ENCODE results near the gene STXBP4. TPM values are rescaled to one million over a fixed set of nuclear protein-coding genes. Genes with fewer than 3 reads are reported as not detected.

Gene STXBP4
- total RNA-seq, 1 experiment from 2014 or later = 16.8 TPM

DNA sequence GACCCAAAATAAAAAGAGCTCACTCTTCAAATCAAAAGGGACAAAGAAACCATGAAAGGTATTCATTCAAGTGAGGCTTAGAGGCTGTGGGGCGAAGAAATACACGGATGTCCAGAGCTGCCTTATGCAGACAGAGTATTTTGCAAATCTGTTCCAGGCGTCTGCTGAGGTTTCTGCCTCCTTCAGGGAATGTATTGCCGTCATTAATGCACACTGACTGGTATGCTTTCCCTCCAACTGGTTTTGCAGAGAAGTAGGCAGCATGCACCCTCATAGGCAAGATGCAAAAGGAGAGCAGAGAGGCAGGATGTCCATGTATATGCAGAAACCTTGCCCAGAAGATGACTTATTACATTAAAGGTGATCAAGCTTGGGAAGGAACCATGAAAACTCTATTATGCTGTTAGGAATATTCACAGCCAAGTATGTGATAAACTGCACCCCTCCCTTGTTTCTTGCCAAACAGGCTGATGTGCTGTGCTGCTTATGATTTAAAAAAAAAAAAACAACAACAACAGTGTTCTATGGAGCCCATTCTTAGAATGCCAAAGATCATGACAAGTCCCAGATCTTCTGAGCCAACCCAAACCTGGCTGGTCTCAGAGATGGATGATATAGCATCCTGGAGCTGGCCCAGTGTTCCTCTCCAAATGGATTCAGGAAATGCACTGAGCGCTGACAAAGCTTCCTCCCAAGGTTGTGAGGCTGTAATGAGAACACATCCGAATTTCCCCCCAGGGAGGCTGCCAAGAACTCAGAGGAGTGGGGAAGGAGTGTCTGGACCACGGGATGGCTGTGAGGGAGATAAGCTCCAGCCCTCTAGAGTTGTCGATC, 218.6 kb downstream of the STXBP4 start:
- Histone ChIP-seq H3K9me3 (no peaks in the 10 kb centered on the region), H3K27me3 (replicated peaks; ENCODE audit: control insufficient read depth, insufficient read depth, low read length) (no peaks in the 10 kb centered on the region), H3K4me1 (no peaks in the 10 kb centered on the region), H3K4me3 (ENCODE audit: low read depth, low read length) (no peak overlapping the region), H3K36me3 (ENCODE audit: control insufficient read depth, insufficient read depth, low read length) (no peaks in the 10 kb centered on the region)
- intact Hi-C loops (cut with micrococcal nuclease; ENCODE audit: unreplicated experiment) = no loop called here
- Mint-ChIP-seq H3K4me3 (ENCODE audit: unreplicated experiment) (no peak overlapping the region), H3K27ac (ENCODE audit: unreplicated experiment) (no peak overlapping the region), H3K27me3 (ENCODE audit: insufficient read depth, unreplicated experiment) (no peaks in the 10 kb centered on the region), H3K4me1 (ENCODE audit: low read depth, unreplicated experiment) (no peaks in the 10 kb centered on the region), H3K36me3 (ENCODE audit: insufficient read depth, unreplicated experiment) (no peaks in the 10 kb centered on the region), H3K9me3 (ENCODE audit: unreplicated experiment) (no peaks in the 10 kb centered on the region)
- BruUV-seq (replicated peaks) = no TSS peak
- CTCF ChIA-PET = no interaction called here
- POLR2A ChIA-PET = no interaction called here
- TF ChIP-seq, protein P1, sequence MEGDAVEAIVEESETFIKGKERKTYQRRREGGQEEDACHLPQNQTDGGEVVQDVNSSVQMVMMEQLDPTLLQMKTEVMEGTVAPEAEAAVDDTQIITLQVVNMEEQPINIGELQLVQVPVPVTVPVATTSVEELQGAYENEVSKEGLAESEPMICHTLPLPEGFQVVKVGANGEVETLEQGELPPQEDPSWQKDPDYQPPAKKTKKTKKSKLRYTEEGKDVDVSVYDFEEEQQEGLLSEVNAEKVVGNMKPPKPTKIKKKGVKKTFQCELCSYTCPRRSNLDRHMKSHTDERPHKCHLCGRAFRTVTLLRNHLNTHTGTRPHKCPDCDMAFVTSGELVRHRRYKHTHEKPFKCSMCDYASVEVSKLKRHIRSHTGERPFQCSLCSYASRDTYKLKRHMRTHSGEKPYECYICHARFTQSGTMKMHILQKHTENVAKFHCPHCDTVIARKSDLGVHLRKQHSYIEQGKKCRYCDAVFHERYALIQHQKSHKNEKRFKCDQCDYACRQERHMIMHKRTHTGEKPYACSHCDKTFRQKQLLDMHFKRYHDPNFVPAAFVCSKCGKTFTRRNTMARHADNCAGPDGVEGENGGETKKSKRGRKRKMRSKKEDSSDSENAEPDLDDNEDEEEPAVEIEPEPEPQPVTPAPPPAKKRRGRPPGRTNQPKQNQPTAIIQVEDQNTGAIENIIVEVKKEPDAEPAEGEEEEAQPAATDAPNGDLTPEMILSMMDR (IDR thresholded peaks at IDR 0.05; ENCODE audit: insufficient read depth in 1 of 2, low read depth in 1 of 2, low read length in 1 of 2, severe bottlenecking in 1 of 2, unreplicated experiment in 1 of 2) = no peak
- DNase-seq = no peak

DNA sequence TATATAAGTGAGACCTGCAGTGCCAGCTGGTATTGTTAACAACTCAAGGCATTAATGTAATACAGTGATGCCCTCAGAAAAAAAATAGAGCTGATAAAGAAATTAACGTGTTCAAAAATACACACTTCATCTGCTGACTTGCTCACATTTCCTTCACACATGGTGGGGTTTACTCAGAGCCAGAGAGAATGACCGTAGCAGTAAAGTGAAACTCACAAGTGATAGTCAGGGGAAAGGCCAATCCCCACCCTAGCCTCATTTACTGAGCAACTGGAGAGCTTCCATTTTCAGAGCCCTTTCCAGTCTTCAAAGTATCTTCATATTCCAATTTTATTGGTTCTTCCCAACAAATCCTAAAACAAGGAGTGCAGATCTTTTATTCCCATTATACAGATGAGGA, 222.2 kb downstream of the STXBP4 start:
- ChIA-PET POLR2A (no interaction called here), CTCF (no interaction called here)
- Mint-ChIP-seq H3K4me1 (ENCODE audit: low read depth, unreplicated experiment) (no peaks in the 10 kb centered on the region), H3K4me3 (ENCODE audit: unreplicated experiment) (no peak overlapping the region), H3K27ac (ENCODE audit: unreplicated experiment) (no peak overlapping the region), H3K27me3 (ENCODE audit: insufficient read depth, unreplicated experiment) (peaks cover 5% of the 10 kb centered on the region), H3K9me3 (ENCODE audit: unreplicated experiment) (no peaks in the 10 kb centered on the region), H3K36me3 (ENCODE audit: insufficient read depth, unreplicated experiment) (no peaks in the 10 kb centered on the region)
- TF ChIP-seq, protein P1 (IDR thresholded peaks at IDR 0.05; ENCODE audit: insufficient read depth in 1 of 2, low read depth in 1 of 2, low read length in 1 of 2, severe bottlenecking in 1 of 2, unreplicated experiment in 1 of 2) = no peak
- DNase-seq = no peak
- no peaks in the 10 kb centered on the region for H3K27me3 ChIP-seq (replicated peaks; ENCODE audit: control insufficient read depth, insufficient read depth, low read length)
- no peaks in the 10 kb centered on the region for H3K9me3 ChIP-seq
- intact Hi-C loops (cut with micrococcal nuclease; ENCODE audit: unreplicated experiment) = loop anchor here (10.0 kb wide), 1 partner anchor 136 kb away; no protein-coding TSS in a partner anchor
- no peaks in the 10 kb centered on the region for H3K36me3 ChIP-seq (ENCODE audit: control insufficient read depth, insufficient read depth, low read length)
- no peak overlapping the region for H3K4me3 ChIP-seq (ENCODE audit: low read depth, low read length)
- no peaks in the 10 kb centered on the region for H3K4me1 ChIP-seq
- no TSS peak for BruUV-seq (replicated peaks)

DNA sequence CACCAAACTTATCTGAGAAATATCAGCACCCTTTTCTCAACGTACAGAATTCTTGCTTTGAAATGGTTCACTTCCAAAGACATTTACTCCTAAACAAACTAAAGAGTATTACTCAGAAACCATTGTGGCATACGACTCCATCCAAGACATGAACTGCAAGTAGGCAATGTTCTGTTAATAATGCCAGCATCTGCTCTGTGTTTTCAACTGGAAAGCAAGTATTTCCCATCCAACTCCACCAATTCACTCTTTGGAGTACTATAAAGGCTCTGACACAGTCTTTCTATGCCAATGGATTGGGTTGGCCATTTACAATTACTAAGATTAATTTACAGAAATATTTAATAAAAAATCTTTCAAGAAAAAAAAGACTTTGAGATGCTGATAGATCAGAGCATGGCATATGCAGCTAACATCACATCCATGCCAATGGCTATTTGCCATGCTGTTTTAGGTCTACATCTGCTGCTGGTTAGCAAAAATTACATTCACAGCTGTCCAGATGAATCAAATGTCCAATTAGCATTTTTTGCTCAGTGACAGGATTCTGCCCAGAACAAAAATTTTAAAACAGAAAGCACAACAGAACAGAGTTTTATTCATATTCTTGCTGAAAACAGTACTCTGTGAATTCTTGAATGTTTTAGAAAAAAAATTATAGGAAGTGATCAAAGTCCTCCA, 230.3 kb downstream of the STXBP4 start:
- H3K4me3 ChIP-seq (ENCODE audit: low read depth, low read length) = no peak overlapping the region
- no peaks in the 10 kb centered on the region for H3K36me3 ChIP-seq (ENCODE audit: control insufficient read depth, insufficient read depth, low read length)
- Mint-ChIP-seq H3K27me3 (ENCODE audit: insufficient read depth, unreplicated experiment) (peaks cover 6% of the 10 kb centered on the region), H3K27ac (ENCODE audit: unreplicated experiment) (no peak overlapping the region), H3K36me3 (ENCODE audit: insufficient read depth, unreplicated experiment) (no peaks in the 10 kb centered on the region), H3K4me3 (ENCODE audit: unreplicated experiment) (no peak overlapping the region), H3K4me1 (ENCODE audit: low read depth, unreplicated experiment) (no peaks in the 10 kb centered on the region), H3K9me3 (ENCODE audit: unreplicated experiment) (no peaks in the 10 kb centered on the region)
- no peaks in the 10 kb centered on the region for H3K4me1 ChIP-seq
- ChIA-PET POLR2A (no interaction called here), CTCF (no interaction called here)
- intact Hi-C loops (cut with micrococcal nuclease; ENCODE audit: unreplicated experiment) = loop anchor here (10.0 kb wide), 1 partner anchor 144 kb away; no protein-coding TSS in a partner anchor
- TF ChIP-seq, protein P1 (IDR thresholded peaks at IDR 0.05; ENCODE audit: insufficient read depth in 1 of 2, low read depth in 1 of 2, low read length in 1 of 2, severe bottlenecking in 1 of 2, unreplicated experiment in 1 of 2) = no peak
- DNase-seq = no peak
- BruUV-seq (replicated peaks) = no TSS peak
- no peaks in the 10 kb centered on the region for H3K9me3 ChIP-seq
- no peaks in the 10 kb centered on the region for H3K27me3 ChIP-seq (replicated peaks; ENCODE audit: control insufficient read depth, insufficient read depth, low read length)

All from Caco-2 (cell line).